NOMO-1 treated with DMSO at 0.1 percent for 48 hours (cell line): Measurements from ENCODE around the gene TSPAN4.

Experiments used
- DNase-seq: peaks from one replicate; lab custom pipeline; 2025; ENCODE audit not compliant: unreplicated experiment; lab: John Stamatoyannopoulos, UW

TSPAN4 gene

DNA sequence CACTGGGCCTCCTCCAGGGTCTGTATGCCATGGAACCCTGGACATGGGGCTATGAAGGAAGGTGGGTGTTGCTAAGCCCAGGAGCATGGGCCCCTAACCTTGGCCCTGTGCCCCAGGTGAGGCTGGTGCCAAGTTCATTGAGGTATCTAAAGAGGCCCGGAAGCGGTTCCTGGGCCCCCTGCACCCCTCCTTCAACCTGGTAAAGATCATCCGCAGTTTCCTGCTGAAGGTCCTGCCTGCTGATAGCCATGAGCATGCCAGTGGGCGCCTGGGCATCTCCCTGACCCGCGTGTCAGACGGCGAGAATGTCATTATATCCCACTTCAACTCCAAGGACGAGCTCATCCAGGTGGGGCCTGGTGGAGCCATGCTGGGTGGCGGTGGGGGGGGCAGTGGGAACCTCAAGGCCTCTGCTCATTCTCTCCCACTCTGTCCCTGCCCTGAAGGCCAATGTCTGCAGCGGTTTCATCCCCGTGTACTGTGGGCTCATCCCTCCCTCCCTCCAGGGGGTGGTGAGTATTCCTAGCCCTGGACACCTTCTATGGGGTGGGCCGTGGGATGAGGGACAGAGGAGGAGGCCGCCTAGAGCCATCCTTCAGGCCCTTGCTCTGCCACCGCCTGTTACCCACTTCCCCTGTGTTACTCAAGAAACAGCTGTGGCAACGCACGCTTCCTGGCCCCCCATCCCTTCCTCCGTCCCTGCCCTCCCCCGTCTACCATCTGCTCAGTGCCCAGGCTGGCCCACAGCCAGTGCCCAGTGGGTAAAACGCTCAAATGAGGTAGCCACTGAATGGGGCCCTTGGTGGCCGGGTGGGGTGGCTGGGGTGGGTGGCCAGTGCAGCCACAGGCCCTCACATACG is 20.9 kb upstream of the TSPAN4 start:
- DNase-seq, result peak; percentile 46

DNA sequence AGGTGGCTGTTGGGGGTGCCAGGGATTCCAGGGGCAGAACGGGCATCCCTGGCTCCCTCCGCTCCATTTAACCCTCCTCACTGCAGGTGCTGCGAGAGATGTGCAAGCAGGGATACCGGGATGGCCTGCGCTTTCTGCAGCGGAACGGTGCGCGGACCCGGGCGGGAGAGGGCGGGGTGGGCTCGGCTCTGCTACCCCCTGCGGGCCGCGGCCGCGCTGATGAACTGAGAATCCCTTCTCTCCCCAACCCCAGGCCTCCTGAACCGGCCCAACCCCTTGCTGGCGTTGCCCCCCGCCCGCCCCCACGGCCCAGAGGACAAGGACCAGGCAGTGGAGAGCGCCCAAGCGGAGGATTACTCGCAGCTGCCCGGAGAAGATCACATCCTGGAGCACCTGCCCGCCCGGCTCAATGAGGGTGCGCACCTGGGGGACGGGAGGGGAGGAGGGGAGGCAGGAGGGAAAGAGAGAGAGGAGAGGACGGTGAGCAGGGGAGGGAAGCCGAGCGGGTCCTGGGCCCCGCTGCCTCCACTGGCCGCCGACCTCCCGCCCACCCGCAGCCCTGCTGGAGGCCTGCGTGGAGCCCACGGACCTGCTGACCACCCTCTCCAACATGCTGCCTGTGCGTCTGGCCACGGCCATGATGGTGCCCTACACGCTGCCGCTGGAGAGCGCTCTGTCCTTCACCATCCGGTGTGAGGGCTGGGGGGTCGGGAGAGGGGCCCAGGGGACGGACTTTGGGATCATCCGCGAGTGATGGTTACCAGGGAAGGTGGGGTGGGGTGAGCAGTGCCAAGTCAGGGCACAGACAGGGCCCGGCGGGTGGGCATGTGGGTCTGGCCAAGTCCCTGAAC is 19.0 kb upstream of the TSPAN4 start:
- no peak for DNase-seq

DNA sequence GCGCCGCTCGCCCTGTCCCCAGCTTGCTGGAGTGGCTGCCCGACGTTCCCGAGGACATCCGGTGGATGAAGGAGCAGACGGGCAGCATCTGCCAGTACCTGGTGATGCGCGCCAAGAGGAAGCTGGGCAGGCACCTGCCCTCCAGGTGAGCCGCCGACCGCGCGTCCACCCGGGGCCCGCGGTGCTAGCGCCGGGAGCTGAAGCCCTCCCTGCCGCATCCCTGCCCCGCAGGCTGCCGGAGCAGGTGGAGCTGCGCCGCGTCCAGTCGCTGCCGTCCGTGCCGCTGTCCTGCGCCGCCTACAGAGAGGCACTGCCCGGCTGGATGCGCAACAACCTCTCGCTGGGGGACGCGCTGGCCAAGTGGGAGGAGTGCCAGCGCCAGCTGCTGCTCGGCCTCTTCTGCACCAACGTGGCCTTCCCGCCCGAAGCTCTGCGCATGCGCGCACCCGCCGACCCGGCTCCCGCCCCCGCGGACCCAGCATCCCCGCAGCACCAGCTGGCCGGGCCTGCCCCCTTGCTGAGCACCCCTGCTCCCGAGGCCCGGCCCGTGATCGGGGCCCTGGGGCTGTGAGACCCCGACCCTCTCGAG is 18.3 kb upstream of the TSPAN4 start:
- no peak for DNase-seq

DNA sequence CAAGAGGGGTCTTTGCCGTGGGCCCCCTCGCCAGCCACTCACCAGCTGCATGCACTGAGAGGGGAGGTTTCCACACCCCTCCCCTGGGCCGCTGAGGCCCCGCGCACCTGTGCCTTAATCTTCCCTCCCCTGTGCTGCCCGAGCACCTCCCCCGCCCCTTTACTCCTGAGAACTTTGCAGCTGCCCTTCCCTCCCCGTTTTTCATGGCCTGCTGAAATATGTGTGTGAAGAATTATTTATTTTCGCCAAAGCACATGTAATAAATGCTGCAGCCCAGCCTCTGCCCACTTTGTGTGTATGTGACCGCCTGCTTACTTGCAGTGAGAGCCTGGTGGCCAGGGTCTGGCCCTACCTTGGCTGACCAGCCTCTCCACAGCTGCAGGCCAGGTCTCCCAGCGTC is 17.7 kb upstream of the TSPAN4 start:
- no peak for DNase-seq

DNA sequence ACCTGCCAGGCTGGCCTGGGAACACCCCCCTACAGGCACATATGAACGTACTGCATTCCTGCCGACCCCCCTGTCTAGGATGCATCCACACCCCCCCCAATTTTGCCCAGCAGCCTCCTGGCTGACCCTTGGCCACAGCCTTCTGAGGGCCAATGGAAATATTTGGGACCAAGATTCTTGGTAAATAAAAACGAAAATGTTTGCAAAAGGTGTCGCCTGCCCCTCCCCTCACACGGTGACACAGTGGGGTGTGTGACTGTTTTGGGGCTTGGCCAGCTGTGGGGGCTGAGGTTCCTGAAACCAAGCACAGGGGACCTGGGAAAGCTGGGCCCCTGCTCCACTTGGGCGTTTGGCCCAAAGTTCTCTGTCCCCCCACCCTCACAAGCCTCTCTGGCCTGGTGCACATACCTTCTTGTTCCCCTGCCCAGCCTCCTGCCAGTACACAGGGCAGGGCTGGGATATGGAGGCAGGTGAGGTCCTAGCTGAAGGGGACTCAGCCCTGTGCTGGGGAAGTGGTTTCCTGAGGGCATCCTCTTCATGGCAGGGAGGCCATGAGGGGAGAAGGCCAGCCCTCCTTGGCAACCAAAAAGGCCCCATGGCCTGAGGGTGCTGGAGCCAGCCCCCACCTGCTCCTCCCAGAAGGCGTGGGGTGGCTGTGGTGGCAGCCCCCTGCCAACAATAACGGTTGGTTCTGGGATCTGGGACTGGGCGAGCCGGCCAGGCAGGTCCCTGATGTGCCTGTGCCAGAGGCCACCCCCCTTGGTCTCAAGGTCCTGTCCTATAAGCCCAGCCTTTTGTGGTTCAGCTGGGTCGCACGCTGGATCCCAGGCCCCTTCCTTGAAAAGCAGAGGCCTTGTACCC is 17.1 kb upstream of the TSPAN4 start:
- no peak for DNase-seq

DNA sequence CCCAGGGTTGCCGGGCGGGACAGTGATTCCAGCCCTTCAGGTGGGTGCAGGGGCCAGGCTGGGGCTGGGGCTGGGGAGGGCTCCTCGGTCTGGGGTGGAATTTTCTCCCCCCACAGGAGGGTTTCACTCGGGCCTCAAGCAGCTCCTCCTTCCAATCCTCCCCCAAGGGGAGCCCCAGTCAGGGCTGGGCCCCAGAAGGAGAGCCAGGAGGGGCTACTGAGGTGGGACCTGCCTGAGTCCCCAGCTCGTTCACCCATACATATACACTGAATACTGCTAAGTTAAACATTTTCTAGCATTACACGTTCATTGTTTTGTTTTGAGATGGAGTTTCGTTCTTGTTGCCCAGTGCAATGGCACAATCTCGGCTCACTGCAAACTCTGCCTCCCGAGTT is 16.4 kb upstream of the TSPAN4 start:
- DNase-seq, result no peak

DNA sequence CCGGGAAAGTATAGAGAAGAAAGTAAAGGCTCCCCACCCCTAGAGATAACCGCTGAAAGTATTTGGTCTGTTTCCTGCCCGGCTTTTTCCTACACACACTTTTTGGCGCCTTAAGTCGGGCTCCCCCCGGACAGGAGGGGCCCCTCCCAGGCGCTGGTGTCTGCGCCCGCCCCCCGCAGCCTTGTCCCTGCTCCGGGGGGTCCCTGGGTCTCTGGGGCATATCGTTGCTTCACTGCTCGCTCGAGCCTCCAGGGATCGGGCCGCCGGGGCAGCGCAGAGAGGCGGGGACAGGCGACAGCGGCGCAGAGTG is 15.9 kb upstream of the TSPAN4 start:
- DNase-seq, result no peak

DNA sequence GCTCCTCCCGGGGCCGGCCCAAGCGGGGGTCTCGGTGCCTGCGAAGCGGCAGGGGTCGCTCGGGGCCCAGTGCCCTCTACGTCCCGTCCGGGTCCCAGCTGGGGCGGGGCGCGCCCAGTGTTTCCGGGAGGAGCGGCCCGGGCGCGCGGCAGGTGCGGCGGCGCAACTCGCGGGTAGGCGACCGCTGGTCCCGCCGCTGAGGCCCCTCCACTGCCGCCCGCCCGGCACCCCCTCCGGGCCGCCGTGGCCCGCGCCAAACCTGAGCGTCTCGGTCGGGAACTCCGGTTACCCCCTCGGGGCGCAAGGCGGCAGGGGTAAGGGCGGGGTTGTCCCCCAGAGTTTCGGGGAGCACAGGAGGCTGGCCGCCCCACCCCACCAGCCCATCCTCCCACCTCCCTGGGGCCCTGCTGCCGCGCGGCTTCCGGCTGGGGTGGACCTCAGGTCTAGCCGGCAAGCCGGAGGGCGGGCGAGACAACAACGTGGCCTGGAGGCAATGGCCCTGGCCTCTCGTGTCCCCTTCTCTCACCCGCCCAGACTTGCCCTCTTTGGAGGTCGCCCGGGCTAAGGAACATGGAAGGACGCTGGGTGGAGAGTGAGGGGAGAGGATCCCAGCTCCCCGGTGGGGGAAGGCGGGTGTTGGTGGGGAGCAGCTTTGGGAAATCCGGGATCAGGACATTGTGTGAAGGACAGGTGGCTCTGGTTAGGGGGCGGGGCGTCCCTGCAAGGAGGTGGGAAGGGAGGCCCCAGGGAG is 15.3 kb upstream of the TSPAN4 start:
- no peak for DNase-seq

DNA sequence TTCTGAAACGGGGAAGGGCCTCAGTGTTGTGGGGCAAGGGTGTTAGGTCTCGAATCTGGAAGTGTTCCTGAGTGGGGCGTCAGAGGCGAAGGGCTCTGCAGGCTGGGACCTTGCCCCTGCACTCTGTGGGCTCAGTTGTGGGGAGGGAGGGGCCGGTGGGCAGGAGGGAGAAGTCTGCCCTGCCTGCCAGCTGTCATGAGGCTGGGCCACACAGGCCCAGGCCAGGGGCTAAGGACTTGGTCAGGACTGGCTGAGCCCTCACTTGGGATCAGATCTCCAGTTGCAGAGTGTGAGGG is 14.8 kb upstream of the TSPAN4 start, which contains the start of gene CRACR2B:
Gene CRACR2B, plus strand, starts transcription at position 23 of the 296 bp plus-strand sequence. CDS start 689 bp downstream, outside the sequence.
- no peak for DNase-seq

DNA sequence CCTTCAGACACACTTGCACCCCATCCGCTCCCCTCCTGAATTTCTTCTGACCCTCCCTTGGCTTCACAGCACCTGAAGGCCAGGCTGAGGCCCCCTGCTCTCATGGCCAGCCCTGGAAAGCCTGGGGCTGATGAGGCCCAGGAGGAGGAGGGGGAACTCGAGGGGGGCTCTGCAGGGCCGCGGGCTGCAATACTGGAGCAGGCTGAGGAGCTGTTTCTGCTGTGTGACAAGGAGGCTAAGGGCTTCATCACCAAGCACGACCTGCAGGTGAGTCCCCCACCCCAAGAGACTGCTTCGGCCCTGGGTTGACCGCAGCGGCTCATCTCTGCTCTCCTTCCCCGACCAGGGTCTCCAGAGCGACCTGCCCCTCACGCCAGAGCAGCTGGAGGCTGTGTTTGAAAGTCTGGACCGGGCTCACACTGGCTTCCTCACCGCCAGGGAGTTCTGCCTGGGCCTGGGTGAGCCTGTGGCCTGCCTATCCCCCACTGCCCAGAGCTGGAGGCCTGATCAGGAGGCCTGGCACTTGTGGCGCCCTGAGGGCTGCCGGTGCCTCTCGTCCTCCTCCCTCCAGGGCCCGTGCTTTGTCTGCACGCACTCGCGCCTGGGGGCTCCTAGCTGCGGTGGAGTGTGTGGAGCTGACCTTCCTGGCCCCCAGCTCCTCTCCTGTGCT is 14.0 kb upstream of the TSPAN4 start:
- no peak for DNase-seq

DNA sequence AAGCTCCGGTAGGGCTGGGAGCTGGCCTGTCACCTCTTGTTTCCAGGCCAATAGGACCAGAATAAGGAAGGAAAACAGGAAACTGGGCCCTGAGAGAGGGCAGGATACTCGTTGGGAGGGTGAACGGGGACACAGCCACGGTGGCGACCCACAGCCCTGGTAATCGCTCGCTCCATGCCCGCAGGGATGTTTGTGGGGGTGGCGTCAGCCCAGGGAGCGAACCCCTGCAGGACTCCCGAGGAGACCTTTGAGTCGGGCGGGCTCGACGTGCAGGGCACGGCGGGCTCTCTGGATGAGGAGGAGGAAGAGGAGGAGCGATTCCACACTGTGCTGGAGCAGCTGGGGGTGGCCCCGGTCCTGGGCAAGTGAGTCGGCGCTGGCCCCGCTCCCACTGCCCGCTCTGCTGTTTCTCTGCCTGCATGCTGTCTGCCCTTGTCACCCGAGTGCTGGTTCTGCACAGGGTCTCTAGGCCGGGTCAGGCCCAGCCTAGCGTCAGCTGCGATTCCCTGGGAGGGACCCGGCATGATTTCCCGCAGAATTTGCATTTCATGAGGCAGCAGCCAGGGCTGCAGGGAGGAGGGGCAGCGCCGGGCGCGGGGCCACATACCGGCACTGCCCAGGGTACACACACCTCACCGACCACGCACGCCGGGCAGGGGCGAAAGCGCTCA is 13.3 kb upstream of the TSPAN4 start:
- DNase-seq, result no peak

DNA sequence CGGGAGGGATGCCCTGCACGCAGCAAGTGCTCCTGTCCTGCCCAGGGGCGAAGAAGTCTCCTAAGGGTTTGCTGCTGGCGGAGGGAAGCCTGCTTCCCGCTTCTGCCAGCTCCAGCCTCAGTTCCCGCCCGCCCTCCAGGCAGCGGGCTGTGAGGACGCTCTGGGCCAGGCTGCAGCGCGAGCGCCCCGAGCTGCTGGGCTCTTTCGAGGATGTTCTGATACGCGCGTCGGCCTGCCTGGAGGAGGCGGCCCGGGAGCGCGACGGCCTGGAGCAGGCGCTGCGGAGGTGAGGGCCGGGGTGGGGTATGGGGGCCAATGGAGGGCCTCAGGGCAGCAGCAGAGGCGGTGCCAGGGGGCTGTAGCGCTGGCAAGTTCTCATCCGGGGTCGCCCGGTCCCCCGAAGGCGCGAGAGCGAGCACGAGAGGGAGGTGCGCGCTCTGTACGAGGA is 12.8 kb upstream of the TSPAN4 start:
- DNase-seq, result no peak

DNA sequence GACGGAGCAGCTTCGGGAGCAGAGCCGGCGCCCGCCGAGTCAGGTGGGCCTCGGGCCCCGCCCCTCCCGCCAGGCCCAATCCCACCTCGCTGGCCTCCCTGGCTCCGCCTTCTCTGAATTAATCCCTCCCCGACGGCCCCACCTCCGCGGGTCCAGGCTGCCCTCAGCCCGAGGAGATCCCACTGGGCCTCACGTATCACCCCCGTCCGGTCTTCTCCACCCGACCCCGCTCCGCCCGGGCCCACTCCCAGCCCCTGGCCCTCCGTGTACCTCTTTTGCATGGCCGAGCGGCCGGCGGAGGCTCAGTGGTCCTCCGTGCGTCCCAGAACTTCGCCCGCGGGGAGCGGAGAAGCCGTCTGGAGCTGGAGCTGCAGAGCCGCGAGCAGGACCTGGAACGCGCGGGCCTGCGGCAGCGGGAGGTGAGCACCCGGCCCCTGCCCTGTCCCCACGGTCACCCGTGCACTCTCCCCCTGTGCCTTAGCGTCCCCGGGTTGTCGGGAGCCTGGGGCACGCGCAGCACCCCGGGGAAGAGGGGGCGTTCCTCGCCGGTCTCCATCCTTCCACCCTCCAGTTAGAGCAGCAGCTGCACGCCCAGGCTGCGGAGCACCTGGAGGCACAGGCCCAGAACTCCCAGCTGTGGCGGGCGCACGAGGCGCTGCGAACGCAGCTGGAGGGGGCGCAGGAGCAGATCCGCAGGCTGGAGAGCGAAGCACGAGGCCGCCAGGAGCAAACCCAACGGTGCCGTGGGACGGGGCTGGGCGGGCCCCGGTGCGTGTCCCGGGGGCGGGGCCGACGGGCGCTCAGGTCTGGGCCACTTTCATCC is 12.1 kb upstream of the TSPAN4 start:
- peak; percentile 63 for DNase-seq

DNA sequence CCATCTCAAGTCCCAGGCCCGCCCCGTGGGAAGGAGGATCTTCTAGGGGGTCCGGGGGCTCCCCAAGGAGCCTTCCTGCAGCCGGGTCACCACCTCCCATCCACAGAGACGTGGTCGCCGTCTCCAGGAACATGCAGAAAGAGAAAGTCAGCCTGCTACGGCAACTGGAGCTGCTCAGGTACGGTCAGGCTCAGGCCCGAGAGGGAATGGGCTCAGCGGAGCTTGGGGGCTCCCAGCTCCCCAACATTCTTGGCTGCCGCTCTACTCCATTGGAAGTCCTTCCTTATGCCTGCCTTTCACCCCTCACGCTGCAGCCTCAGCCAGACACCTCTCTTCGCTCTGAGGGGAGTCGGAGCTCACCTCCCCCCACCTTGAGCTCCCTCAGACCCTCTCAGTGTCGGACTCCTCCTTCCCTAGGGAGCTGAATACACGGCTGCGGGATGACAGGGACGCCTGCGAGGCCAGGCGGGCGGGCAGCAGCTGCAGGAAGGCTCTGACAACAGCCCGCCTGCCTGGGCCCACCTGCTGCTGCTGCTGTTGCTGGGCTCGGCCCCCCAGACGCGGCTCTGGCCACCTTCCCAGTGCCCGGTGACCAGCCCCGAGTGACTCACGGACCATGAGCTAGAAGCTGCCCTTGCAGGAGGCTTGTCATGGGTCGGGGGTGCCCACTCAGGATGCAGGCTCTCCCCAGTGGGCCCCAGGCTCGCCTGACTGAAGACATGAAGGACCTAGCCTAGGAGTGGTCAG is 11.4 kb upstream of the TSPAN4 start:
- no peak for DNase-seq

DNA sequence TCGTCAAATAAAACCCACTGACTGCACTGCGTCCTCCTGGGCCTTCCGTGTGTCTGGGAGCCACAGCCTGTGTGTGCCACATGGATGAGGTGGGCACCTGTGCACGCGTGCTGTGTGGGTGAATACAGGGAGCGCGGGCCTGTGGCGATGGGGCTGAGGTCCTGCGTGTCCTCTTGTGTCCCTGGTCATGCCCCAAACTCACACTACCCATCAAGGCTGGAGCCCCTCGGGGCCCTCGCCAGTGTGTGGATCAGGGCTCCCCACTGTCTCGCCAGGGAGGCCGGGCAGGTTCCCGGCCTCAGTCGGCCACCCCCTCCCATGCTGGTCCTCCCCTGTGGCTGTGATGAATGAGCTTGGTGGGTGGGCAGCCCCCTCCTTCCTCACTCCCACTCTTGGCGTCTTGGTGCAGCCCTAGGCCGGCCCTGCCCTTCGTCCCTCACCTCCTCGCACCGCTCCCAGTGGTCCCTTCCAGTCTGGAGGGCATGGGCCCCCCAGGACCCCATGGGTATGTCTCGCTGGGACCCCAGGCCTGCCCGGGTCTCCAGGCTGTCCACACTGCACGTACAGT is 10.6 kb upstream of the TSPAN4 start:
- no peak for DNase-seq

DNA sequence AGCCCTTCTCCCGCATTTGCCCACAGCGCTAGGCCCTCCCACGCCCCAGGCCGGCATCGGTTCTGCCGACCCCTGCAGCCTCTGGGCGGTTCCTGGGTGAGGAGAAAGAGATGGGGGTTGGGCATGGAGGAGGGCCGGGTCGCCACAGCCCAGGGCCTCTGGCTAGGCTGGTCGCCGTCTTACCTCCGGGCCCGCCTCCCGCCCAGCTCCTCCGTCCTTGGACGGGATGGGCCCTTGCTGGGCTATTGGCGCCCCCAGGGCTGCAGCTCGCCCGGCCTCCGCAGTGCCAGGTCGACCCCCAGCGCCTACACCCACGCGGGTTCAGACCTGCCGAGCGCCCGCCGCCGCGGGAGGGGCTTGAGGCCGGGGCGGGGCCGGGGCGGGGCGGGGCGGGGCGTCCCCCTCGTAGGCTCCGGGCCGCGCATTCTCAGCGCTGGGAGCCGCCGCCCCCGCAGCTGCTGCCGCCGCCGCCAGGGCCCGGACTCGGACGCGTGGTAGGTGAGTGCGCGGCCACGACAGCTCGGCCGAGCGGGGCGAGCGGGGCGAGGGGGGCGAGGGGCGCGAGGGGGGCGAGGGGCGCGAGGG is 10.0 kb upstream of the TSPAN4 start, which contains the start of gene CD151:
Gene CD151, plus strand, starts transcription at position 424 of the 585 bp plus-strand sequence. CDS start 3,118 bp downstream, outside the sequence.
- DNase-seq, result no peak
